GM12878 (cell line): ENCODE results near the gene SCYGR1. TPM values are rescaled to one million over a fixed set of nuclear protein-coding genes. Genes with fewer than 3 reads are reported as not detected.
"Not testable (repeated sequence)": the region's sequence is repeated elsewhere in the genome, so short reads cannot be mapped to it uniquely, and the experiment has no call there.

Experiments
- ATAC-seq: fragments of 200-7000 bp; cut with Tn5 transposase; 3 replicates; pipeline ENCODE4 v1.9.1; 2020; ENCODE audit warnings: mild to moderate bottlenecking, moderate library complexity
- Bru-seq: library from RNA; stranded (reverse); fragments of 400-500 nt; gene quantifications from one replicate; lab custom pipeline; 2021; lab: Mats Ljungman, UMichigan
- BruChase-seq, 2 experiments: library from RNA; stranded (reverse); fragments of 400-500 nt; gene quantifications; one replicate each; lab custom pipeline; 2021; lab: Mats Ljungman, UMichigan
- BruUV-seq: library from RNA; stranded (reverse); fragments of 400-500 nt; replicated peaks from 2 replicates; lab custom pipeline; 2021; lab: Mats Ljungman, UMichigan
- CTCF ChIA-PET: fragments of 300-600 bp; sonication (Branson Sonifier 250); formaldehyde crosslinking; extraction: SDS; loops from one replicate; lab custom pipeline; 2021; ENCODE audit warnings: inconsistent platforms; lab: Yijun Ruan, JAX
- POLR2A ChIA-PET: fragments of 350-600 bp; formaldehyde crosslinking; extraction: SDS; loops from one replicate; lab custom pipeline; 2021; ENCODE audit warnings: inconsistent platforms; lab: Charles Lee
- RAD21 ChIA-PET: fragments of 300-600 bp; sonication (Branson Sonifier 250); formaldehyde crosslinking; loops from one replicate; lab custom pipeline; 2023; ENCODE audit warnings: antibody characterized with exemption; ENCODE audit not compliant: unreplicated experiment; lab: Charles Lee
- SMC1A ChIA-PET: fragments of 300-600 bp; sonication (Branson Sonifier 250); formaldehyde crosslinking; loops from one replicate; lab custom pipeline; 2023; ENCODE audit not compliant: unreplicated experiment, uncharacterized antibody; lab: Charles Lee
- DNase-seq: peaks from one replicate; pipeline ENCODE4 v3.0.0-alpha.2; 2011; ENCODE audit warnings: low read depth, low spot score
- FAIRE-seq: peaks from 3 replicates; lab custom pipeline; 2011; peaks lifted over from hg19 to GRCh38; lab: Jason Lieb, UNC
- H2AFZ ChIP-seq: 2 replicates; pipeline ENCODE4 v1.6.0; 2011; ENCODE audit warnings: low read depth, low read length, control low read depth; ENCODE audit not compliant: control insufficient read depth
- H3K27ac ChIP-seq: 2 replicates; pipeline ENCODE4 v1.5.1; 2011; ENCODE audit warnings: control low read depth; ENCODE audit not compliant: control insufficient read depth, insufficient read depth
- H3K27me3 ChIP-seq, 2 experiments: replicated peaks in 1 of 2; 2 replicates each; pipeline versions ENCODE4 v1.6.0 to v1.6.1; 2011; ENCODE audit warnings: low read length in 1 of 2; ENCODE audit not compliant: control insufficient read depth in 2 of 2, insufficient read depth in 2 of 2
- H3K36me3 ChIP-seq, 2 experiments: 2 replicates each; pipeline ENCODE4 v1.5.1; 2011; ENCODE audit warnings: low read length in 1 of 2; ENCODE audit not compliant: control insufficient read depth in 2 of 2, insufficient read depth in 2 of 2
- H3K4me1 ChIP-seq: 2 replicates; pipeline ENCODE4 v1.6.1; 2011; ENCODE audit warnings: mild to moderate bottlenecking, low read length, moderate library complexity, mixed read lengths; ENCODE audit not compliant: control insufficient read depth, insufficient read depth
- H3K4me2 ChIP-seq: 2 replicates; pipeline ENCODE4 v1.6.0; 2011; ENCODE audit warnings: control low read depth; ENCODE audit not compliant: control insufficient read depth, insufficient read depth
- H3K4me3 ChIP-seq: fragments of 200-600 bp; sonication (generic); 2 replicates; pipeline ENCODE4 v1.5.1; 2016
- H3K79me2 ChIP-seq: 2 replicates; pipeline ENCODE4 v1.6.0; 2011; ENCODE audit warnings: low read length; ENCODE audit not compliant: control insufficient read depth, insufficient read depth
- H3K9ac ChIP-seq: 2 replicates; pipeline ENCODE4 v1.8.0; 2011; ENCODE audit warnings: low read length, control low read depth, mixed read lengths; ENCODE audit not compliant: control insufficient read depth, insufficient read depth
- H3K9me3 ChIP-seq: replicated peaks from 3 replicates; pipeline ENCODE4 v1.5.1; 2011; ENCODE audit warnings: mild to moderate bottlenecking, low read length; ENCODE audit not compliant: control insufficient read depth, insufficient read depth
- H4K20me1 ChIP-seq: 2 replicates; pipeline ENCODE4 v1.6.0; 2011; ENCODE audit not compliant: control insufficient read depth, insufficient read depth
- BHLHE40 ChIP-seq, 2 experiments: fragments of 450-650 bp in 1 of 2; IDR thresholded peaks; 2 replicates each; pipeline ENCODE4 v1.6.1; 2011 to 2017; ENCODE audit warnings: low read depth in 2 of 2, borderline replicate concordance in 1 of 2, improper control_type of control experiment in 1 of 2, low read length in 1 of 2, mild to moderate bottlenecking in 1 of 2
- DPF2 ChIP-seq: fragments of 450-650 bp; IDR thresholded peaks from 2 replicates; pipeline ENCODE4 v1.6.1; 2017; ENCODE audit warnings: mild to moderate bottlenecking
- RUNX3 ChIP-seq: IDR thresholded peaks from 2 replicates; pipeline ENCODE4 v1.6.1; 2012; ENCODE audit warnings: low read length, inconsistent platforms
- WGBS: methylation state at CpG from one replicate; pipeline ENCODE4 v1.1.6; 2016; ENCODE audit warnings: low lambda C conversion rate; ENCODE audit not compliant: insufficient replicate concordance, insufficient coverage; ENCODE audit errors: missing lambda C conversion rate; 5-methylcytosine and 5-hydroxymethylcytosine counted together
- in situ Hi-C: fragments of 300-500 bp; cut with MboI; formaldehyde crosslinking; loops from 9 replicates; pipeline ENCODE4 v1.14.3; 2018; ENCODE audit warnings: mixed read lengths
- intact Hi-C: fragments of 100-400 bp; cut with micrococcal nuclease; formaldehyde crosslinking; loops from one replicate; pipeline ENCODE4 v1.14.2; 2022; ENCODE audit not compliant: unreplicated experiment
- long read RNA-seq, 2 experiments: library from polyadenylated mRNA; unstranded; transcript quantifications; one replicate each; pipeline ENCODE4 v2.0.0, GENCODE V29; 2019 to 2020
- polyA minus RNA-seq, 3 experiments: library from RNA; depleted of rRNA, polyadenylated mRNA; stranded (reverse); fragments of >200 nt; gene quantifications; 2 replicates each; pipeline ENCODE4 v1.2.3, GENCODE V29; 2011
- polyA plus RNA-seq, 11 experiments: library from polyadenylated mRNA; depleted of rRNA in 4 of 11; unstranded in 6 of 11; stranded (reverse) in 5 of 11; fragments of >200 nt; fragmentation: Nextera tagmentation in 4 of 11; fragmentation: Illumina TruSeq in 1 of 11; extraction: Ambion mirVana in 4 of 11; extraction: Trizol in 1 of 11; gene quantifications; 1 replicate in 1 of 11; 2 replicates in 10 of 11; pipeline versions ENCODE4 v1.2.1 to v1.2.3, GENCODE V29; 2011 to 2016; ENCODE audit warnings: inconsistent platforms in 2 of 11, missing spikeins in 2 of 11, low read depth in 1 of 11
- total RNA-seq, 4 experiments: library from RNA; depleted of rRNA in 3 of 4; stranded (reverse); fragments of >200 nt in 3 of 4; fragmentation: Illumina TruSeq in 1 of 4; extraction: Trizol in 1 of 4; gene quantifications; 2 replicates each; pipeline versions ENCODE4 v1.2.1 to v1.2.3, GENCODE V29; 2013 to 2021

The SCYGR1 gene
- total RNA-seq (2013; cell fraction: nucleolus; rRNA removed) = not detected in 2 replicates
- total RNA-seq (2014; rRNA removed) = not detected in 2 replicates
- not detected in 2 replicates for total RNA-seq (2014; rRNA removed; fragmentation: Illumina TruSeq; extraction: Trizol)
- total RNA-seq (2021) = not detected in 2 replicates
- polyA plus RNA-seq (2011; ENCODE audit: low read depth) = not detected
- polyA plus RNA-seq (2011; rRNA removed) = not detected in 2 replicates
- not detected in 2 replicates for polyA plus RNA-seq (2011; cell fraction: cytosol; rRNA removed)
- not detected in 2 replicates for polyA plus RNA-seq (2011; cell fraction: nucleus; rRNA removed)
- not detected in 2 replicates for polyA plus RNA-seq (2012)
- not detected in 2 replicates for polyA plus RNA-seq (2014; fragmentation: Illumina TruSeq; extraction: Trizol)
- polyA plus RNA-seq (2014; fragmentation: Nextera tagmentation; extraction: Ambion mirVana) = not detected
- polyA plus RNA-seq (2014; rRNA removed) = not detected in 2 replicates
- not detected for polyA plus RNA-seq (2016; fragmentation: Nextera tagmentation; extraction: Ambion mirVana)
- not detected in 2 replicates for polyA minus RNA-seq (2011; rRNA and poly(A)+ RNA removed)
- polyA minus RNA-seq (2011; cell fraction: cytosol; rRNA and poly(A)+ RNA removed) = not detected in 2 replicates
- not detected in 2 replicates for polyA minus RNA-seq (2011; cell fraction: nucleus; rRNA and poly(A)+ RNA removed)
- Bru-seq, nascent RNA = not detected
- BruChase-seq, experiment 1, labeled RNA remaining after a 6-hour chase = not detected
- not detected for BruChase-seq, experiment 2, labeled RNA remaining after a 2-hour chase
- long read RNA-seq, experiment 1 = 0 reads
- long read RNA-seq, experiment 2 = 0 reads

DNA sequence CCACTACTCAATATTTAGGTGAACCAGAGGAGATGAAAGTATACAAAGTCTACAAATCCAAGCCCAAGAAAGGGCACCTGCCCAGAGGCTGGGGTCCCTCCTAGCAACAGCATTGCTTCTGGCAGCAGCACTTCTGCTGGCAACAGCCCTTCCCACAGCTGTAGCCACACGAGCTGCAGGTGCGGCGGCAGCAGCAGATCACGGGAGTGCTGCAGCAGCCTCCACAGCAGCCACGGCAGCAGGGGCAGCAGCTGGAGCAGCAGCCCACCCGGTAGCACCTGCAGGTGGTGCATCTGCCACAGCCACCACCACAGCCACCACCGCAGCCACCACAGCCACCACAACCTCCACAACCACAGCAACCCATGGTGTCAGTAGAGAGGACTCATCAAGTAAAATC, at the start of gene SCYGR1:
Gene SCYGR1 (minus strand): TSS at position 367 of the 400 bp plus-strand sequence. CDS start 0 bp downstream, at position 367.
- H3K9me3 ChIP-seq, H3K4me1 ChIP-seq, H3K27ac ChIP-seq, H3K36me3 ChIP-seq, H3K27me3 ChIP-seq, DNase-seq, ATAC-seq, SMC1A ChIA-PET, intact Hi-C loops, H3K4me3 ChIP-seq, BruUV-seq, in situ Hi-C loops, H4K20me1 ChIP-seq, H2AFZ ChIP-seq, H3K4me2 ChIP-seq, H3K9ac ChIP-seq, FAIRE-seq, H3K79me2 ChIP-seq: not testable (repeated sequence)
- CTCF ChIA-PET = interaction anchor here (1.2 to 2.4 kb wide), 2 partner anchors 18 to 22 kb away, joined by 3 to 12 read pairs; no protein-coding TSS in a partner anchor
- POLR2A ChIA-PET = interaction anchor here (1.2 kb wide), 1 partner anchor 19 kb away, joined by 3 read pairs; no protein-coding TSS in a partner anchor
- TF ChIP-seq BHLHE40 (IDR thresholded peaks at IDR 0.05; ENCODE audit: borderline replicate concordance in 1 of 2, low read depth in 2 of 2, low read length in 1 of 2) (peak in 1 of 2 experiments; percentile 63; a peak in 2 of 4 replicates), DPF2 (0 out of 2 replicates have a peak, but pooled peaks have one; percentile 34), RUNX3 (peak; percentile 40)
- RAD21 ChIA-PET = interaction anchor here (0.8 kb wide), 1 partner anchor 378 kb away, joined by 3 read pairs; no protein-coding TSS in a partner anchor
- 59% methylated on average over 7 of the region's 7 CpGs for WGBS
